ENCODE data around the gene RTN4R. TPM values are rescaled to one million over a fixed set of nuclear protein-coding genes. Genes with fewer than 3 reads are reported as not detected.

The RTN4R gene
- total and polyA plus RNA-seq, 9 of the 15 experiments (the other 6 are each of a cell fraction or from before 2014, with no cell fraction given) = 0.04 to 2.8 (median 1.4) TPM; not detected in 3

- TF ChIP-seq KDM5B (IDR thresholded peaks at IDR 0.05; ENCODE audit: insufficient replicate concordance, low read depth, low read length) (peak; percentile 47), EGR1 (conservative IDR thresholded peaks at IDR 0.05) (peak; percentile 80), U2AF1 (optimal IDR thresholded peaks at IDR 0.05; ENCODE audit: low read depth, low read length) (no peak), CREBBP (IDR thresholded peaks at IDR 0.05; ENCODE audit: low read depth, low read length) (peak; percentile 40), CHD7 (IDR thresholded peaks at IDR 0.05; ENCODE audit: low read depth, low read length) (no peak), MCM7 (IDR thresholded peaks at IDR 0.05) (no peak), ZNF511 (CRISPR knock-in tag; IDR thresholded peaks at IDR 0.05) (no peak), CBFA2T3 (IDR thresholded peaks at IDR 0.05) (no peak)
- TF ChIP-seq, protein P1, sequence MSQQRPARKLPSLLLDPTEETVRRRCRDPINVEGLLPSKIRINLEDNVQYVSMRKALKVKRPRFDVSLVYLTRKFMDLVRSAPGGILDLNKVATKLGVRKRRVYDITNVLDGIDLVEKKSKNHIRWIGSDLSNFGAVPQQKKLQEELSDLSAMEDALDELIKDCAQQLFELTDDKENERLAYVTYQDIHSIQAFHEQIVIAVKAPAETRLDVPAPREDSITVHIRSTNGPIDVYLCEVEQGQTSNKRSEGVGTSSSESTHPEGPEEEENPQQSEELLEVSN (IDR thresholded peaks at IDR 0.05; ENCODE audit: borderline replicate concordance in 1 of 2, extremely low read depth in 1 of 2, insufficient read depth in 1 of 2, insufficient read length in 1 of 2, low read depth in 1 of 2, low read length in 1 of 2, poor library complexity in 1 of 2, severe bottlenecking in 1 of 2) = peak; percentile 61 to 81
- TF ChIP-seq, protein P2, sequence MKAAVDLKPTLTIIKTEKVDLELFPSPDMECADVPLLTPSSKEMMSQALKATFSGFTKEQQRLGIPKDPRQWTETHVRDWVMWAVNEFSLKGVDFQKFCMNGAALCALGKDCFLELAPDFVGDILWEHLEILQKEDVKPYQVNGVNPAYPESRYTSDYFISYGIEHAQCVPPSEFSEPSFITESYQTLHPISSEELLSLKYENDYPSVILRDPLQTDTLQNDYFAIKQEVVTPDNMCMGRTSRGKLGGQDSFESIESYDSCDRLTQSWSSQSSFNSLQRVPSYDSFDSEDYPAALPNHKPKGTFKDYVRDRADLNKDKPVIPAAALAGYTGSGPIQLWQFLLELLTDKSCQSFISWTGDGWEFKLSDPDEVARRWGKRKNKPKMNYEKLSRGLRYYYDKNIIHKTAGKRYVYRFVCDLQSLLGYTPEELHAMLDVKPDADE (conservative IDR thresholded peaks at IDR 0.05; ENCODE audit: control insufficient read depth, low read depth, low read length) = peak; percentile 31; the same call in 1 of the 2 replicates
Observed at GRCh38 chr22:20211997-20212753, 55.9 kb downstream of the RTN4R start (continued).

Data from K562 (cell line).